K562 (cell line): Measurements from ENCODE around the gene PPM1N. TPM values are rescaled to one million over a fixed set of nuclear protein-coding genes. Genes with fewer than 3 reads are reported as not detected.

ENCODE experiments used
- EP400 ChIP-seq: fragments of 450-650 bp; IDR thresholded peaks from 2 replicates; pipeline ENCODE4 v1.6.1; 2017; ENCODE audit warnings: antibody characterized with exemption, mild to moderate bottlenecking, moderate library complexity
- GABPB1 ChIP-seq: sonication (generic); formaldehyde crosslinking; IDR thresholded peaks from 2 replicates; pipeline ENCODE4 v1.8.0; 2022; ENCODE audit warnings: mild to moderate bottlenecking, missing genetic modification reagents
- MCM2 ChIP-seq: fragments of 450-650 bp; IDR thresholded peaks from 2 replicates; pipeline ENCODE4 v1.6.1; 2017; ENCODE audit warnings: low read depth, mild to moderate bottlenecking
- MECOM ChIP-seq: fragments of 250-450 bp; sonication (Bioruptor Pico); IDR thresholded peaks from 2 replicates; pipeline ENCODE4 v1.8.0; 2022; ENCODE audit warnings: inconsistent platforms
- NFATC3 ChIP-seq: fragments of 450-650 bp; IDR thresholded peaks from 2 replicates; pipeline ENCODE4 v1.6.1; 2017; ENCODE audit warnings: mild to moderate bottlenecking
- PML ChIP-seq: IDR thresholded peaks from 2 replicates; pipeline ENCODE4 v1.6.1; 2012; ENCODE audit warnings: low read length, inconsistent platforms
- REST ChIP-seq, 2 experiments: fragments of 450-650 bp; formaldehyde crosslinking in 1 of 2; IDR thresholded peaks; 2 replicates each; pipeline versions ENCODE4 v1.4.0 to v1.6.1; 2014 to 2020; ENCODE audit warnings: mild to moderate bottlenecking in 2 of 2, borderline replicate concordance in 1 of 2, low read depth in 1 of 2
- SMAD2 ChIP-seq: fragments of 150-350 bp; IDR thresholded peaks from 2 replicates; pipeline ENCODE4 v1.6.1; 2014; ENCODE audit warnings: low read depth, mild to moderate bottlenecking, low read length
- SMAD4 ChIP-seq: fragments of 250-450 bp; sonication (Bioruptor Pico); conservative IDR thresholded peaks from 2 replicates; pipeline ENCODE4 v1.8.0; 2021; ENCODE audit warnings: inconsistent platforms, mild to moderate bottlenecking, moderate library complexity
- SRSF1 ChIP-seq: fragments of 200-400 bp; formaldehyde crosslinking; IDR thresholded peaks from 2 replicates; pipeline ENCODE4 v1.6.1; 2017; ENCODE audit warnings: mild to moderate bottlenecking, low read depth, low read length, moderate library complexity
- polyA plus RNA-seq, 8 experiments: library from polyadenylated mRNA; depleted of rRNA in 4 of 8; stranded (reverse) in 5 of 8; unstranded in 3 of 8; fragments of >200 nt; fragmentation: Nextera tagmentation in 2 of 8; fragmentation: Illumina TruSeq in 1 of 8; extraction: Ambion mirVana in 2 of 8; extraction: Trizol in 1 of 8; gene quantifications; 2 replicates each; pipeline versions ENCODE4 v1.2.1 to v1.2.3, GENCODE V29; 2011 to 2014; ENCODE audit warnings: inconsistent platforms in 1 of 8, missing spikeins in 1 of 8
- total RNA-seq, 7 experiments: library from RNA; depleted of rRNA in 6 of 7; stranded (reverse); fragments of >200 nt in 6 of 7; fragmentation: Illumina TruSeq in 2 of 7; extraction: Trizol in 2 of 7; gene quantifications; 2 replicates each; pipeline versions ENCODE4 v1.2.1 to v1.2.3, GENCODE V29; 2011 to 2021; ENCODE audit warnings: low replicate concordance in 1 of 7
- TF ChIP-seq, protein P1 (sequence below): sonication (generic); formaldehyde crosslinking; IDR thresholded peaks from 2 replicates; pipeline ENCODE4 v1.8.1; 2023; ENCODE audit warnings: mild to moderate bottlenecking, missing genetic modification reagents, moderate library complexity
- TF ChIP-seq, protein P2 (sequence below): fragments of 450-650 bp; formaldehyde crosslinking; IDR thresholded peaks from 2 replicates; pipeline ENCODE4 v1.4.0; 2020; ENCODE audit warnings: mild to moderate bottlenecking, moderate library complexity
- TF ChIP-seq, protein P3 (sequence below): sonication (generic); formaldehyde crosslinking; IDR thresholded peaks from 2 replicates; pipeline ENCODE4 v1.8.0; 2022; ENCODE audit warnings: mild to moderate bottlenecking, missing genetic modification reagents
- TF ChIP-seq, protein P4 (sequence below): fragments of 250-450 bp; sonication (Bioruptor Pico); IDR thresholded peaks from 2 replicates; pipeline ENCODE4 v1.8.0; 2021; ENCODE audit warnings: borderline replicate concordance, mild to moderate bottlenecking, moderate library complexity; ENCODE audit not compliant: poor library complexity, severe bottlenecking

PPM1N gene
- total and polyA plus RNA-seq, 9 of the 15 experiments (the other 6 are each of a cell fraction or from before 2014, with no cell fraction given) = 4.5 to 15.6 (median 8.7) TPM

DNA sequence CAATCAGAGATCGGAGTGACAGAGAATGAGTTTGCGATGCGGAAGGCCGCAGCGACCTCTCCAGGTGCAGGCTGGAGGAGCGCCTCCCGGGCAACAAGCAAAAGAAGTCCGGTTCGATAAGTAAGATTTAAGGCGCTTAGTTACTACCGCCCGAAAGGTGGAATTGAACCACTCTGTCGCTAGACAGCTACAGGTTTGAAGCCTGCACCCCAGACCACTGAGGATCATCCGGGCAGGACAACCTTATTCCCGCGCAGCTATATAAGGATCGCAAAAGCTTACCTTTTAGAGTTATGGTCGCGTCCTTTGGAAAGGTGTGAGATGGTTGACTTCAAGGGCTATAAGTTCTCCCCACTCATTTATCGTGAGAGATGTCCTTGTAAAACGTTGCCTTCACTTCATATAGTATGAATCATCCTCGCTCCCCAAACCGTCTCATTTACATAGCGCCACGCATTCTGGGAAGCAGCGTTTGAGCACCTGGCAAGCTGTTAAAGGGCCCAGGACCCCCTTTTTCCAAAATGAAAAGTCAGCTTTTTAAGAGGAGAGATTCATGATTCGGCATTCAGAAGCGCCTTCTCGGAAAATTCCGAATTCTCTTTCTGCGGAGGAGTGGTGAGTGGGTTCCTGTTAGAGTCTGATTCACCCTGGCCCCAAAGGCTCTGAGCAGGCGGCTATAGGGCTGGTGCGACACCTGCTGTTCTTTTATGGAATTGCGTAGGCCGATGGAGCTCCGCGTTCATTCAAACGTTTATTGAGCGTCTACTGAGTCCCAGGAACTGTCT lies 19.6 kb upstream of the PPM1N start (continued):
- TF ChIP-seq, protein P1, sequence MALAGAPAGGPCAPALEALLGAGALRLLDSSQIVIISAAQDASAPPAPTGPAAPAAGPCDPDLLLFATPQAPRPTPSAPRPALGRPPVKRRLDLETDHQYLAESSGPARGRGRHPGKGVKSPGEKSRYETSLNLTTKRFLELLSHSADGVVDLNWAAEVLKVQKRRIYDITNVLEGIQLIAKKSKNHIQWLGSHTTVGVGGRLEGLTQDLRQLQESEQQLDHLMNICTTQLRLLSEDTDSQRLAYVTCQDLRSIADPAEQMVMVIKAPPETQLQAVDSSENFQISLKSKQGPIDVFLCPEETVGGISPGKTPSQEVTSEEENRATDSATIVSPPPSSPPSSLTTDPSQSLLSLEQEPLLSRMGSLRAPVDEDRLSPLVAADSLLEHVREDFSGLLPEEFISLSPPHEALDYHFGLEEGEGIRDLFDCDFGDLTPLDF (CRISPR knock-in tag) = peak; percentile 57; the same call in 1 of the 2 replicates
- TF ChIP-seq GABPB1 (CRISPR knock-in tag) (peak; percentile 60; the same call in 1 of the 2 replicates), MCM2 (no peak), NFATC3 (peak; percentile 19; the same call in 1 of the 2 replicates), PML (peak; percentile 56), REST (IDR thresholded peaks at IDR 0.05; ENCODE audit: borderline replicate concordance) (peak; percentile 92), REST (CRISPR knock-in tag; IDR thresholded peaks at IDR 0.05; ENCODE audit: low read depth) (no peak), SRSF1 (no peak), SMAD4 (CRISPR knock-in tag) (peak; percentile 59), SMAD2 (no peak), MECOM (CRISPR knock-in tag) (peak; percentile 19; the same call in 1 of the 2 replicates), EP400 (peak; percentile 63)
- TF ChIP-seq, protein P2, sequence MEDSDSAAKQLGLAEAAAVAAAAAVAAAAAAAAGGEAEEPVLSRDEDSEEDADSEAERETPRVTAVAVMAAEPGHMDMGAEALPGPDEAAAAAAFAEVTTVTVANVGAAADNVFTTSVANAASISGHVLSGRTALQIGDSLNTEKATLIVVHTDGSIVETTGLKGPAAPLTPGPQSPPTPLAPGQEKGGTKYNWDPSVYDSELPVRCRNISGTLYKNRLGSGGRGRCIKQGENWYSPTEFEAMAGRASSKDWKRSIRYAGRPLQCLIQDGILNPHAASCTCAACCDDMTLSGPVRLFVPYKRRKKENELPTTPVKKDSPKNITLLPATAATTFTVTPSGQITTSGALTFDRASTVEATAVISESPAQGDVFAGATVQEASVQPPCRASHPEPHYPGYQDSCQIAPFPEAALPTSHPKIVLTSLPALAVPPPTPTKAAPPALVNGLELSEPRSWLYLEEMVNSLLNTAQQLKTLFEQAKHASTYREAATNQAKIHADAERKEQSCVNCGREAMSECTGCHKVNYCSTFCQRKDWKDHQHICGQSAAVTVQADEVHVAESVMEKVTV = peak; percentile 98
- TF ChIP-seq, protein P3, sequence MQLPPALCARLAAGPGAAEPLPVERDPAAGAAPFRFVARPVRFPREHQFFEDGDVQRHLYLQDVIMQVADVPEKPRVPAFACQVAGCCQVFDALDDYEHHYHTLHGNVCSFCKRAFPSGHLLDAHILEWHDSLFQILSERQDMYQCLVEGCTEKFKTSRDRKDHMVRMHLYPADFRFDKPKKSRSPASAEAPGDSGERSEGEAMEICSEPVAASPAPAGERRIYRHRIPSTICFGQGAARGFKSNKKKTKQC (CRISPR knock-in tag) = peak; percentile 15; the same call in 1 of the 2 replicates
- TF ChIP-seq, protein P4, sequence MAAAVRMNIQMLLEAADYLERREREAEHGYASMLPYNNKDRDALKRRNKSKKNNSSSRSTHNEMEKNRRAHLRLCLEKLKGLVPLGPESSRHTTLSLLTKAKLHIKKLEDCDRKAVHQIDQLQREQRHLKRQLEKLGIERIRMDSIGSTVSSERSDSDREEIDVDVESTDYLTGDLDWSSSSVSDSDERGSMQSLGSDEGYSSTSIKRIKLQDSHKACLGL (CRISPR knock-in tag) = no peak
